HG02884 (cell line): ENCODE results near the gene ARHGAP27.

Experiments
- ATAC-seq: cut with Tn5 transposase; IDR thresholded peaks from one replicate; pipeline ENCODE4 v1.9.1; 2021; ENCODE audit warnings: mild to moderate bottlenecking, moderate library complexity; ENCODE audit not compliant: unreplicated experiment

Gene ARHGAP27

GRCh38 chr17:45410144-45411091, 22.3 kb downstream of the ARHGAP27 start:
- no peak for ATAC-seq

GRCh38 chr17:45409659-45410076, 23.0 kb downstream of the ARHGAP27 start:
- ATAC-seq: no peak

- no peak for ATAC-seq
Measured at GRCh38 chr17:45408611-45409421, 23.9 kb downstream of the ARHGAP27 start.

GRCh38 chr17:45406107-45406506, 26.6 kb downstream of the ARHGAP27 start:
- ATAC-seq: no peak

- no peak for ATAC-seq
Measured at GRCh38 chr17:45405250-45406086, 27.2 kb downstream of the ARHGAP27 start.

GRCh38 chr17:45404870-45405249, 27.8 kb downstream of the ARHGAP27 start:
- ATAC-seq: no peak

GRCh38 chr17:45403906-45404490, 28.7 kb downstream of the ARHGAP27 start:
- no peak for ATAC-seq

GRCh38 chr17:45402916-45403315, 29.8 kb downstream of the ARHGAP27 start:
- ATAC-seq: no peak

GRCh38 chr17:45398800-45399199, 33.9 kb downstream of the ARHGAP27 start:
- no peak for ATAC-seq

GRCh38 chr17:45397796-45398195, 34.9 kb downstream of the ARHGAP27 start:
- ATAC-seq: no peak

- ATAC-seq: no peak
Measured at GRCh38 chr17:45396496-45397205, 36.0 kb downstream of the ARHGAP27 start.

GRCh38 chr17:45395569-45396415, 36.9 kb downstream of the ARHGAP27 start:
- no peak for ATAC-seq

GRCh38 chr17:45394913-45395568, 37.6 kb downstream of the ARHGAP27 start:
- no peak for ATAC-seq

GRCh38 chr17:45394564-45394912, 38.1 kb downstream of the ARHGAP27 start:
- ATAC-seq: no peak

- no peak for ATAC-seq
Measured at GRCh38 chr17:45394091-45394490, 38.6 kb downstream of the ARHGAP27 start.

- no peak for ATAC-seq
Measured at GRCh38 chr17:45393411-45393810, 39.3 kb downstream of the ARHGAP27 start.

- no peak for ATAC-seq
Measured at GRCh38 chr17:45391918-45392317, 40.8 kb downstream of the ARHGAP27 start.

GRCh38 chr17:45391291-45391690, 41.4 kb downstream of the ARHGAP27 start:
- ATAC-seq: no peak

- ATAC-seq: no peak
Measured at GRCh38 chr17:45389354-45389753, 43.3 kb downstream of the ARHGAP27 start.
